NCI-H2081 treated with DMSO at 0.1 percent for 48 hours (cell line): Measurements from ENCODE around the gene SETDB1.
A peak's percentile ranks its signal among the peaks of the same experiment; 100 is the strongest.

Source experiments
- DNase-seq: peaks from one replicate; lab custom pipeline; 2025; lab: John Stamatoyannopoulos, UW

SETDB1 gene

GRCh38 chr1:151005729-151006319, 79.7 kb downstream of the SETDB1 start:
- no peak for DNase-seq

- DNase-seq: peak; percentile 74
Measured at GRCh38 chr1:151006327-151007052, 80.3 kb downstream of the SETDB1 start, which contains the start of gene MINDY1. MINDY1 (minus strand) TSS chr1:151006902; CDS start chr1:151002617, 4,285 bp downstream.

GRCh38 chr1:151007853-151008243, 81.7 kb downstream of the SETDB1 start:
- DNase-seq: no peak

- peak; percentile 87 for DNase-seq
Measured at GRCh38 chr1:151008244-151009205, 82.4 kb downstream of the SETDB1 start, which contains the start of gene PRUNE1. PRUNE1 (plus strand) TSS chr1:151008449; CDS start chr1:151008633, 184 bp downstream.

- no peak for DNase-seq
Measured at GRCh38 chr1:151009206-151009587, 83.0 kb downstream of the SETDB1 start.

- DNase-seq: no peak
Measured at GRCh38 chr1:151009674-151010345, 83.6 kb downstream of the SETDB1 start.

- no peak for DNase-seq
Measured at GRCh38 chr1:151010346-151010726, 84.2 kb downstream of the SETDB1 start.

- DNase-seq: no peak
Measured at GRCh38 chr1:151011154-151011850, 85.1 kb downstream of the SETDB1 start.

- DNase-seq: no peak
Measured at GRCh38 chr1:151012684-151013471, 86.7 kb downstream of the SETDB1 start.

- no peak for DNase-seq
Measured at GRCh38 chr1:151013518-151013917, 87.4 kb downstream of the SETDB1 start.
